ENCODE data around the gene MAP3K19. TPM values are rescaled to one million over a fixed set of nuclear protein-coding genes. Genes with fewer than 3 reads are reported as not detected.
"Not testable (repeated sequence)": the region's sequence is repeated elsewhere in the genome, so short reads cannot be mapped to it uniquely, and the experiment has no call there.

The MAP3K19 gene
- total RNA-seq, 4 donors from 2014 or later = not detected

DNA sequence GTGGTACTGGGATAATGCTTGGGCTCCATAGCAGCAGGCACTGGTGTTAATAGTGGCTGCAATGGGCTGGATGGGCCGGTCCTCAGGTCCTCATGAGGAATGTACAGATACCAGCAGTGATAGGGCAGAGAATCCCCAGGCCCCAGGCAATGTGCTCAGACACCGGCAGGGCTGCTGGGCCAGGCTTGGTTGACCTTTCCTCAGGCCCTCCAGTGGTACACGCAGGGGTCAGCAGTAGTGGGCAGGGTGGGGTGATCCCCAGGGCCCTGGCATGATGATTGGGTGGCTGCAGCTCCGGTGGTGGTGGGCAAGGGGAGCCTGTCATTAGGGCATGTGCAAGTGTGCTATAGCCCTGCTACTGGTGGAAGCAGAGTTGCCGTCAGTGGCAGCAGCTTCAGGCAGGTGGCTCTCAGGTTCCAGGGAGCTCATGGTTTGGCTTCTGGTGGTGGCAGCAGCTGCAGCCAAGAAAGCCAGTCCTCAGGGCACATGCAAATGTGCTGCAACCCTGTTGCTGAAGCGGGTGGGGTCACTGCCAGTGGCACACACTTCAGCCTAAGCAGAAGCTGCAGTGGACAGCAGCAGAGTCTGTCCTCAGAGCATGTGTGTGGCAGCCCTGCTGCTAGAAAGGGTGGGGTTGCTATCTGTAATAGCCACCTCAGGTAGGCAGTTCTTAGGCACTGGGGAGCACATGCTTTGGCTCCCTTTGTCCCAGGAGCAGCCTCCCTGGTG lies 71.8 kb downstream of the MAP3K19 start:
- TF ChIP-seq, protein P1, sequence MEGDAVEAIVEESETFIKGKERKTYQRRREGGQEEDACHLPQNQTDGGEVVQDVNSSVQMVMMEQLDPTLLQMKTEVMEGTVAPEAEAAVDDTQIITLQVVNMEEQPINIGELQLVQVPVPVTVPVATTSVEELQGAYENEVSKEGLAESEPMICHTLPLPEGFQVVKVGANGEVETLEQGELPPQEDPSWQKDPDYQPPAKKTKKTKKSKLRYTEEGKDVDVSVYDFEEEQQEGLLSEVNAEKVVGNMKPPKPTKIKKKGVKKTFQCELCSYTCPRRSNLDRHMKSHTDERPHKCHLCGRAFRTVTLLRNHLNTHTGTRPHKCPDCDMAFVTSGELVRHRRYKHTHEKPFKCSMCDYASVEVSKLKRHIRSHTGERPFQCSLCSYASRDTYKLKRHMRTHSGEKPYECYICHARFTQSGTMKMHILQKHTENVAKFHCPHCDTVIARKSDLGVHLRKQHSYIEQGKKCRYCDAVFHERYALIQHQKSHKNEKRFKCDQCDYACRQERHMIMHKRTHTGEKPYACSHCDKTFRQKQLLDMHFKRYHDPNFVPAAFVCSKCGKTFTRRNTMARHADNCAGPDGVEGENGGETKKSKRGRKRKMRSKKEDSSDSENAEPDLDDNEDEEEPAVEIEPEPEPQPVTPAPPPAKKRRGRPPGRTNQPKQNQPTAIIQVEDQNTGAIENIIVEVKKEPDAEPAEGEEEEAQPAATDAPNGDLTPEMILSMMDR (IDR thresholded peaks at IDR 0.05) = no peak
- DNase-seq (ENCODE audit: low spot score) (no peak), ATAC-seq (ENCODE audit: low FRiP score) (no peak)

DNA sequence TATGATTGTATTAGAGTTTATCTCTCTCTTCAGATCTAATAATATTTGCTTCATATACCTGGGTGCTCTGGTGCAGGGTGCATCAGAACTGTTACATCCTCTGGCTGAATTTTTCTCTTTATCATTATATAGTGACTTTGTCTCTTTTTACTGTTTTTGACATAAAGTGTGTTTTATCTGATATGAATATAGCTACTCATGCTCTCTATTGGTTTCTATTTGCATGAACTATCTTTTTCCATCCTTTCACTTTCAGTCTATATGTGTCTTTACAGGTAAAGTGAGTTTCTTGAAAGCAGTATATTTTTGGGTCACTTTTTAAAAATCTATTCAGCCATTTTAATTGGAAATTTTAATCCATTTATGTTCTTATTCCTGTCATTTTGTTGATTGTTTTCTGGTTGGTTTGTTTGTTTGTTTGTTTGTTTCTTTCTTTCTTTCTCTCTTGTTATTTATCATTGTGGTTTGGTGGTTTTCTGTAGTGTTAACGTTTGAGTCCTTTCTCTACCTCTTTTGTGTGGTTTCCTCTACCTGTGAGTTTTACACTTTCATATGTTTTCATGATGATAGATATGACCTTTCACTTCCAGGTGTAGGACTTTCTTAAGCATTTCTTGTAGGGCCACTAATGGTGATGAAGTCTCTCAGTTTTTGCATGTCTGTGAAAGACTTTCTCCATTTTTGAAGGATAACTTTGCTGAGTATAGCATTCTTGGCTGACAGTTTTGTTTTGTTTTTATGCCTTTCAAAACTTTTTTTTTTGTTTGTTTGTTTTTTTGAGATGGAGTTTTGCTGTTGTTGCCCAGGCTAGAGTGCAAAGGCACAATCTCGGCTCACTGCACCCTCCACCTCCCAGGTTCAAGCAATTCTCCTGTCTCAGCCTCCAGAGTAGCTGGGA lies 73.8 kb downstream of the MAP3K19 start:
- ATAC-seq (ENCODE audit: low FRiP score) (no peak), DNase-seq (ENCODE audit: low spot score) (no peak)
- TF ChIP-seq, protein P1 (IDR thresholded peaks at IDR 0.05) = no peak

DNA sequence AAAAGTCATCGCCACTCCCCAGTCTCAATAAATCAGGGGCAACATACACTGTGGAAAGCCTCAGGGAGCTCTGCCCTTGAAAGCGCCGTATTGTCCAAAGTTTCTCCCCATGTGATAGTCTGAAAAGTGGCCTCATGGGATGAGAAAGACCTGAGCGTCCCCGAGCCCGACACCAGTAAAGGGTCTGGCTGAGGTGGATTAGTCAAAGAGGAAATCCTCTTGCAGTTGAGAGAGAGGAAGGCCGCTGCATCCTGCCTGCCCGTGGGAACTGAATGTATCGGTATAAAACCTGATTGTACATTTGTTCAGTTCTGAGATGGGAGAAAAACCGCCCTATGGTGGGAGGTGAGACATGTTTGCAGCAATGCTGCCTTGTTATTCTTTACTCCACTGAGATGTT lies 80.1 kb downstream of the MAP3K19 start:
- DNase-seq (ENCODE audit: low spot score); ATAC-seq (ENCODE audit: low FRiP score): not testable (repeated sequence)

DNA sequence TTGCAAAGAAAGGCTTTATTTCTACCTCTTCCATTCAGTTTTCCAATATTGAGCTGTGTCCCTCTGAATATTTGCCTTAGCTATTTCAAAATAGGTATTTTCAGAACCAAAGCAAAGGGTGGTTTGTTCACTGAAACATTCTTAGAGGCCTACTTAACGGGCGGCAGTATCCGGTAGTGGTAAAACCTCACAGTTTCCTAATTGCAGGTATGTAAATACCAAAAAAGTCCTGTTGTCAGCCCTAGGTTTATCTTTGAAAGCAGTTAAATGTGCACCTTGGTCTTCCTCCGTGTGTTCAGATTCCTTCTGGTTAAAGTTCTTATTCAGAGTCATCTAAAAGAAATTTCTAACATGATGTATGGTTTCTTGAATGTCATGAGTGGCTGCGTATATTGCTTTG lies 89.8 kb downstream of the MAP3K19 start:
- ATAC-seq (ENCODE audit: low FRiP score) (no peak), DNase-seq (ENCODE audit: low spot score) (no peak)
- TF ChIP-seq, protein P1 (IDR thresholded peaks at IDR 0.05) = no peak

DNA sequence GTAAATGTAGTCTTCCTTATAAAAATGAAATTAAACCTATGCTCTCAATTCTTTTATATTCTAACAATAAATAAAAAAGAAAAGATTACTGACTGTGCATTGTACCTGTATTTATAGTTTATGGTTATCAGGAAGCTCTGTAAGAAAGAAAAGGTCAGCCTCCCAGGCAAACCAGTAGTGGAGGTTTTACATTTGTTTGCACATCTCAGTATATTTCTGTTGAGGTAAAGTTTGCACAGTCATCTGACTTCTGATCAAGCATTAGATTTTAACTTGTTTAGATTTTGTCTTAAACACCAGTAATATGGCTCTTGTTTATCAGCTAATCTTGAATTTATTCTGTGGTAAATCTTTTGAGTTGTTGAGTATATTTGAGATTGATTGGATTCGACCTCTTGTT lies 91.5 kb downstream of the MAP3K19 start:
- TF ChIP-seq, protein P1 (IDR thresholded peaks at IDR 0.05) = no peak
- ATAC-seq (ENCODE audit: low FRiP score) = no peak
- no peak for DNase-seq (ENCODE audit: low spot score)

DNA sequence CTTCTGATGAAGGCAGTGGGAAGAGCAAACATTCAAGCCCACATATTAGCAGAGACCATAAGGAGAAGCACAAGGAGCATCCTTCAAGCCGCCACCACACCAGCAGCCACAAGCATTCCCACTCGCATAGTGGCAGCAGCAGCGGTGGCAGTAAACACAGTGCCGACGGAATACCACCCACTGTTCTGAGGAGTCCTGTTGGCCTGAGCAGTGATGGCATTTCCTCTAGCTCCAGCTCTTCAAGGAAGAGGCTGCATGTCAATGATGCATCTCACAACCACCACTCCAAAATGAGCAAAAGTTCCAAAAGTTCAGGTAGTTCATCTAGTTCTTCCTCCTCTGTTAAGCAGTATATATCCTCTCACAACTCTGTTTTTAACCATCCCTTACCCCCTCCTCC lies 93.2 kb downstream of the MAP3K19 start:
- DNase-seq (ENCODE audit: low spot score) (no peak), ATAC-seq (ENCODE audit: low FRiP score) (no peak)
- TF ChIP-seq, protein P1 (IDR thresholded peaks at IDR 0.05) = no peak

DNA sequence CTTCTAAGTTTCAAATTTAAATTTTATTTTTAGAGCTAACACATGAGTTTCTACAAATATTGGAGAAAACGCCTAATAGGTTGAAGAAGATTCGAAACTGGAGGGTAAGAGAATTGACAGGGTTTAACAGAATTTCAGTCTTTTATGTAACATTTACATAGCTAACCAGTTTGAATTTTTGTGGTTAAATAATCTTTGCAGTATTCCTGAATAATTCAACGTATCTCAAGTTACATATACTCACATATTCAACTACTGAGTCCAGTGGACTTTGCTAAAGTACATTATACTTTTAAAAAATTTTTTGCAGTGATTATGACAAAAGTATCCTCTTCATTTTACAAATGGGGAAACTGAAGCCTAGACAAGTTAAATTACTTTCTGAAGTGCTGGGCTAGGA lies 94.6 kb downstream of the MAP3K19 start:
- DNase-seq (ENCODE audit: low spot score) = no peak
- TF ChIP-seq, protein P1 (IDR thresholded peaks at IDR 0.05) = no peak
- ATAC-seq (ENCODE audit: low FRiP score) = no peak
